Measurements from ENCODE around the gene DNAI1. TPM values are rescaled to one million over a fixed set of nuclear protein-coding genes. Genes with fewer than 3 reads are reported as not detected.

Gene DNAI1
- total RNA-seq, 1 donor from 2014 or later: 1.5 TPM

GRCh38 chr9:34503406-34503805, 44.8 kb downstream of the DNAI1 start:
- no peak for DNase-seq (ENCODE audit: low read depth, low spot score)
- Mint-ChIP-seq H3K36me3 (ENCODE audit: low read depth) (no peaks in the 10 kb centered on the region), H3K4me1 (peaks cover 13% of the 10 kb centered on the region), H3K4me3 (no peak overlapping the region), H3K9me3 (no peaks in the 10 kb centered on the region), H3K27ac (ENCODE audit: unreplicated experiment) (no peak overlapping the region), H3K27me3 (ENCODE audit: low read depth) (peaks cover 44% of the 10 kb centered on the region)
- TF ChIP-seq, protein P1, sequence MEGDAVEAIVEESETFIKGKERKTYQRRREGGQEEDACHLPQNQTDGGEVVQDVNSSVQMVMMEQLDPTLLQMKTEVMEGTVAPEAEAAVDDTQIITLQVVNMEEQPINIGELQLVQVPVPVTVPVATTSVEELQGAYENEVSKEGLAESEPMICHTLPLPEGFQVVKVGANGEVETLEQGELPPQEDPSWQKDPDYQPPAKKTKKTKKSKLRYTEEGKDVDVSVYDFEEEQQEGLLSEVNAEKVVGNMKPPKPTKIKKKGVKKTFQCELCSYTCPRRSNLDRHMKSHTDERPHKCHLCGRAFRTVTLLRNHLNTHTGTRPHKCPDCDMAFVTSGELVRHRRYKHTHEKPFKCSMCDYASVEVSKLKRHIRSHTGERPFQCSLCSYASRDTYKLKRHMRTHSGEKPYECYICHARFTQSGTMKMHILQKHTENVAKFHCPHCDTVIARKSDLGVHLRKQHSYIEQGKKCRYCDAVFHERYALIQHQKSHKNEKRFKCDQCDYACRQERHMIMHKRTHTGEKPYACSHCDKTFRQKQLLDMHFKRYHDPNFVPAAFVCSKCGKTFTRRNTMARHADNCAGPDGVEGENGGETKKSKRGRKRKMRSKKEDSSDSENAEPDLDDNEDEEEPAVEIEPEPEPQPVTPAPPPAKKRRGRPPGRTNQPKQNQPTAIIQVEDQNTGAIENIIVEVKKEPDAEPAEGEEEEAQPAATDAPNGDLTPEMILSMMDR (conservative IDR thresholded peaks at IDR 0.05): no peak

GRCh38 chr9:34505370-34506120, 46.9 kb downstream of the DNAI1 start:
- H3K9me3 Mint-ChIP-seq: no peaks in the 10 kb centered on the region
- peaks cover 39% of the 10 kb centered on the region for H3K27me3 Mint-ChIP-seq (ENCODE audit: low read depth)
- no peak overlapping the region for H3K4me3 Mint-ChIP-seq
- DNase-seq (ENCODE audit: low read depth, low spot score): no peak
- peaks cover 11% of the 10 kb centered on the region for H3K4me1 Mint-ChIP-seq
- H3K27ac Mint-ChIP-seq (ENCODE audit: unreplicated experiment): no peak overlapping the region
- TF ChIP-seq, protein P1 (conservative IDR thresholded peaks at IDR 0.05): no peak
- no peaks in the 10 kb centered on the region for H3K36me3 Mint-ChIP-seq (ENCODE audit: low read depth)

- peaks cover 37% of the 10 kb centered on the region for H3K27me3 Mint-ChIP-seq (ENCODE audit: low read depth)
- H3K4me1 Mint-ChIP-seq: peaks cover 12% of the 10 kb centered on the region
- no peaks in the 10 kb centered on the region for H3K9me3 Mint-ChIP-seq
- H3K4me3 Mint-ChIP-seq: no peak overlapping the region
- no peaks in the 10 kb centered on the region for H3K36me3 Mint-ChIP-seq (ENCODE audit: low read depth)
- DNase-seq (ENCODE audit: low read depth, low spot score): no peak
- TF ChIP-seq, protein P1 (conservative IDR thresholded peaks at IDR 0.05): no peak
- H3K27ac Mint-ChIP-seq (ENCODE audit: unreplicated experiment): no peak overlapping the region
Observed at GRCh38 chr9:34506623-34507022, 48.0 kb downstream of the DNAI1 start.

DNA sequence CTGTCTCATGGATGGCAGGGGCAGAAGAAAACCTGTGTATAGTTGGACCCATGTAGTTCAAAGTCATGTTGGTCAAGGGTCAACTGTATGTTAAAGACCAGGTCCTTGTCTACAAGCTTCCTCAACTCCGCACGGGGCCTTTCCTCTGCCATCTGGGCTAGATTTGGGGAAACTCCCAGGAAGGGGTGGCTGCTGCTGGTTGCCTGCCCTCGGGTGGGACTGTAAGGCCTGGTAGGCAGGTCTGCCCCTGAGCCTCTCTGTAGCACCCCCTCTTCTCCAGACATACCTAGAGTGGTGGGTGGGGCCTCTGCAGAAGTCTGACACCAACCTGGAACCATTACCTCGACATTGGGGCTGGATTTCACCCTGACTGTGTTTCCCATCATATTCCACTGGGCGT, 49.0 kb downstream of the DNAI1 start:
- no peaks in the 10 kb centered on the region for H3K9me3 Mint-ChIP-seq

DNA sequence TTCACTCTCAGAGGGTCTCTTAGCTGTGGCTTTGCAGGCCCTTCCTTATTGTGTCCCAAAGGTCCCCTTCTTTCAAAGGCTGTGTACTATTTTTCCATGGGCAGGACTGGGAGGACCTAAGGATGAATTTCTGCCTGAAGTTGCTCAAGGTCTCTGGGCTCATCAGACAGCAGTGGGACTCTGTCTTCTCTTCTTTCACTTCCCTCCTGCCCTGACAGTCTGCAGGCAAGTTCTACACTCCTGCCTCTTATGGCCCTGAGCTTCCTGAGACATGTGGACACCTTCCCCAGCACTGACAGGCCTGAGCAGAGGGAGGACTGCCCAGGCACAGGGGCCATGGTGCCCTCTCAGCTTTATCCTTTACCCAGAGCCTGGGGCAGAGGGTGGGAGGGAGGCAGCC, 49.4 kb downstream of the DNAI1 start:
- Mint-ChIP-seq H3K9me3 (no peaks in the 10 kb centered on the region), H3K27ac (ENCODE audit: unreplicated experiment) (no peak overlapping the region), H3K4me1 (peaks cover 17% of the 10 kb centered on the region), H3K36me3 (ENCODE audit: low read depth) (no peaks in the 10 kb centered on the region), H3K4me3 (no peak overlapping the region), H3K27me3 (ENCODE audit: low read depth) (peaks cover 37% of the 10 kb centered on the region)
- no peak for DNase-seq (ENCODE audit: low read depth, low spot score)
- TF ChIP-seq, protein P1 (conservative IDR thresholded peaks at IDR 0.05): no peak

More for the DNA sequence above, 49.0 kb downstream of the DNAI1 start:
- no peaks in the 10 kb centered on the region for H3K36me3 Mint-ChIP-seq (ENCODE audit: low read depth)
- H3K27ac Mint-ChIP-seq (ENCODE audit: unreplicated experiment): no peak overlapping the region
- no peak for DNase-seq (ENCODE audit: low read depth, low spot score)
- TF ChIP-seq, protein P1 (conservative IDR thresholded peaks at IDR 0.05): no peak
- H3K4me1 Mint-ChIP-seq: peaks cover 13% of the 10 kb centered on the region
- H3K27me3 Mint-ChIP-seq (ENCODE audit: low read depth): peaks cover 37% of the 10 kb centered on the region
- H3K4me3 Mint-ChIP-seq: no peak overlapping the region

All from neural crest cell (in vitro differentiated cells).